GM21528 (cell line): ENCODE measurements around the gene RBBP4.
"Not testable (repeated sequence)": the region's sequence is repeated elsewhere in the genome, so short reads cannot be mapped to it uniquely, and the experiment has no call there.

Source experiments
- ATAC-seq: cut with Tn5 transposase; IDR thresholded peaks from one replicate; pipeline ENCODE4 v1.9.1; 2021; ENCODE audit warnings: mild to moderate bottlenecking, moderate library complexity; ENCODE audit not compliant: unreplicated experiment, low FRiP score

RBBP4 gene

GRCh38 chr1:32650752-32651460 lies at the start of gene RBBP4:
Gene RBBP4 (plus strand): TSS chr1:32651208. CDS start chr1:32651307, 99 bp downstream.
- ATAC-seq, result peak; percentile 80

- no peak for ATAC-seq
Measured at GRCh38 chr1:32605711-32606424, 45.1 kb upstream of the RBBP4 start.

DNA sequence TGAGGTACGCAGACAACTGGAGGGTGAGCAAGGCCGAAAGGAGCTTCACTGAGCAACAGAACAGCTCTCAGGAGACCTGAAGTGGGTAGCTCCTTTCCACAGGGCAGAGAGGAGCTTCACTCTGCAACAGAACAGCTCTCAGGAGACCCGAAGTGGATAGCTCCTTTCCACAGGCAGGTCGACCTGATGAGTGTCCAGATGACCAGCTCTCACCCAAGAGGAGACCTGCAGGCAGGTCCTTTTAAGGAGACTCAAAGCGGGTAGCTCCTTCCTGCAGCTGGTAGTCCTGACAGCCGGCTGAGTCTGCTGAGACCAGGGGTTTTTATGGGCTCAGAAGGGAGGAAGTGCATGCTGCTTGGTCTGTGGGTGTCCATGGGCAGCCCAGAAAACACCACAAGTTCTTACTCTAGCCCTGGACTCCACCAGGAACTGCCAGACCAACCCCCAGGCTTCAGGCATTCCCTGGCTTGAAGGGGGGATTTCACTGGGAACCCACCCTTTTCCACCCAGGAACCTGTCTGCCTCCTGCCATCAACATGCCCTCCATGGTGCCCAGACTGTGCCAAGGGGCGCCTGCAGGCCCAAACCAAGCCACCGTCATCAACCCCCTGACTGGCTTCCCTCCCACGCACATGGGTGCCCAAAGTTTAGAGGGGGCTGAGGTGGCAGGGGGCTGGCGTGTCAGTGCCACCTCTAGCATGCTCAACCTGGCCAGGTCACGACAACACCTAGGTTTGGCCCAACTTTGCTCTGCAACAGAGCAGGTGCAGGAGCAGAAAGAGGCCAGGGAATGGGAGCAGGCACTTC lies 44.2 kb upstream of the RBBP4 start:
- no peak for ATAC-seq

GRCh38 chr1:32609180-32609579 lies 41.8 kb upstream of the RBBP4 start:
- no peak for ATAC-seq

DNA sequence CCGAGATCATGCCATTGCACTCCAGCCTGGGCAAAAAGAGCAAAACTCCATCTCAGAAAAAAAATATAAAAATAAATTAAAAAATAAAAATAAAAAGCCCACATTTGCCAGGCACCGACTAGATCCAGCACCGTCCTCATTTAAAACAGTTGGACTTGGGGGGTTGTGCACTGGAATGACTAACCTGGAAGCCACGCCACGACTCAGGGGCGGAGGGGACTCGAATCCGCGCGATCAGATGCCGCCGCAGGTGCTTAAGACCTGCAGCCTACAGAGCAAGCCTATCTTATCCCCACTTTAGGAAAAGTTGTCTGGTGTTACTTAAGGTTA lies 39.2 kb upstream of the RBBP4 start:
- no peak for ATAC-seq

GRCh38 chr1:32612189-32612881 lies 38.7 kb upstream of the RBBP4 start:
- ATAC-seq, result no peak

DNA sequence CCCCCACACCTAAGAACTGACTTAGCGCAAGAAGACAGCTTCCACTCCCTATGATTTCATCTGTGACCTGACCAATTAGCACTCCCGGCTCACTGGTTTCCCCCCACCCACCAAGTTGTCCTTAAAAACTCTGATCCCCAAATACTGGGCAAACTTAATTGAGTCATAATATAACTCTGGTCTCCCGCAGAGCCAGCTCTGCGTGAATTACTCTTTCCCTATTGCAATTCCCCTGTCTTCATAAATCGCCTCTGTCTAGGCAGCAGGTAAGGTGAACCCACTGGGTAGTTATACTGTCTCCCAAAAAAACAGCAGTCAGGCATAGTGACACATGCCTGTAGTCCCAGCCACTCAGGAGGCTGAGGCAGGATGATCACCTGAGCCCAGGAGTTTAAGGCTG lies 37.5 kb upstream of the RBBP4 start:
- no peak for ATAC-seq

GRCh38 chr1:32618673-32619221 lies 32.3 kb upstream of the RBBP4 start:
- no peak for ATAC-seq

- ATAC-seq, result peak; percentile 76
Measured at GRCh38 chr1:32619701-32620485, 31.1 kb upstream of the RBBP4 start.

DNA sequence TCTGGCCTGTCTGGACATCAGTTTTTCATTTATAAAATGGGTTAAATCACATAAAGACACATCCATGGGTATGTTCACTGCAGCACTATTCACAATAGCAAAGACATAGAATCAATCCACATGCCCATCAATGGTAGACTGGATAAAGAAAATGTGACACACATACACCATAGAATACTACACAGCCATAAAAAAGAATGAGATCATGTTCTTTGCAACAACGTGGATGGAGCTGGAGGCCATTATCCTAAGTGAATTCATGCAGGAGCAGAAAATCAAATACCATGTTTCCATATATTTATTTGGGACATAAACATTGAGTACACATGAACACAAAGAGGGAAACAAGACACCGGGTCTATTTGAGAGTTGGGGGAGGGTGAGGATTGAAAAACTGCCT lies 28.8 kb upstream of the RBBP4 start:
- ATAC-seq, result no peak

- no peak for ATAC-seq
Measured at GRCh38 chr1:32622806-32623681, 28.0 kb upstream of the RBBP4 start.

- no peak for ATAC-seq
Measured at GRCh38 chr1:32623775-32624174, 27.2 kb upstream of the RBBP4 start.

GRCh38 chr1:32626176-32626575 lies 24.8 kb upstream of the RBBP4 start:
- no peak for ATAC-seq

DNA sequence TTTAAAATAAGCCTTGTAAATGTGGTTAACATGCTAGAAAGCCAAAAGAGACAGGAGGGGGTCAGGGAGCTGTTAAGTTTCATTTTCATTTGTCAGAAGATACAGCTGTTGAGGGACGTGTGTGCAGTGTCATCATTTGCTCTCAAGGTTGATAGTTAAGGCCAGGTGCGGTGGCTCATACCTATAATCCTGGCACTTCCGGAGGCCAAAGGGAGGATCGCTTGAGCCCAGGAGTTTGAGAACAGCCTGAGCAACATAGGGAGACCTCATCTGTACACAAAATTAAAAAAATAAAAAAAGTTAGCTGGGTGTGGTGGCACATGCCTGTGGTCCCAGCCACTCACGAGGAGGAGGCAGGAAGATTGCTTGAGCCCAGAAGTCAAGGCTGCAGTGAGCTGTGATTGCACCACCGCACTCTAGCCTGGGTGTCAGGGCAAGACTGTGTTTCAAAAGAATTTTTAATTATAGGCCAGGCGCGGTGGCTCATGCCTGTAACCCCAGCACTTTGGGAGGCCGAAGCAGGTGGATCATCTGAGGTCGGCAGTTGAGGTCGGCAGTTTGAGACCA lies 23.3 kb upstream of the RBBP4 start:
- peak; percentile 79 for ATAC-seq

GRCh38 chr1:32630173-32630572 lies 20.8 kb upstream of the RBBP4 start:
- ATAC-seq, result not testable (repeated sequence)

DNA sequence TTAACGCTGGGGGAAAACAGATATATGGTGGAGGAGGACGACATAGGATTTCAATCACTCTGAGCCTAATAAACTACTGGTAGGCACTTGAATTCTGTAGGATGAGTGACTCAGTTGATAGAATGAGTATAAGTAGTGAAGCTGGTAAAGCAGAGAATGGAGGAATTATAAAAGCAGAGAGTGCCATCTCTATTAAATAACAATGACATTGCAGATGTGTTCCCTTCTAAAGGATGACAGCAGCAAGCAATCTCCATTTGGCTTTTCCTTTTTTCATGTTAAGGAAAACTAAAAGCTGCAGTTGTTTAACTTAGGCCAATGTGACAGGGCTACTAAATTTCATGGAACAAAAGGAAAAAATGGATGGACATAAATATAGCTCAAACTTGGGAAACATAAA lies 18.2 kb upstream of the RBBP4 start:
- ATAC-seq, result no peak

DNA sequence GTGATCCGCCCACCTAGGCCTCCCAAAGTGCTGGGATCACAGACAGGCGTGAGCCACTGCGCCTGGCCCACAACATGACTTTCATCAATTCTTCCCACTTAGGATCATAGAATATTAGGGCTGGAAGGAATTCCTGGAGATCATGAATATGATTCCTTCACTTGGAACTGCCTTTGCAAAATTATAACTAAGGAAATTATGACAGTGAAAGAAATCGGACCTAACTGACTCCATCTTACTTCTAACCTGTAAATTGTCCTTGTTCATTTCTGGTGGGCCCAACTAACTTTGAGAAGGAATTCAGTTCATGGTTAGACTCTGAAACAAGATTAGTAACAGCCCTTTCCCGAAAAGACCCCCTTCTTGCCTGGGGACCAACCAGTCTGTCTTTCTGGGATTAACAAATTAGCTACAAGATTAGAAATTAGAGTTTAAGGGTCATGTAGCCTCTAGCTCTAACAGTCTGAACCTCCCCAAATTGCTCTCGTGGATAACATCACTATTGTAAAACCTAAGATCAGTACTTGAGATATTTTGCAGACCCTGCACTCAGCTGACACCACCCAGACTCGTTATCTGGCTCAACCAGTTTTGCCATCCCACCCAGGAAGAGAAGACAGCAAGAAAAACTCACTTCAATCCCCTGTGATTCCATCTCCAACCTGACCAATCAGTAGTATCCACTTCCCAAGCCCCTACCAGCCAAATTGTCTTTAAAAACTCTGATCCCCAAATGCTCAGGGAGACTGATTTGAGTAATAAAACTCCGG lies 15.3 kb upstream of the RBBP4 start:
- no peak for ATAC-seq
